HG03135 (cell line): ENCODE results near the gene RTN4RL2.

Source experiments
- ATAC-seq: cut with Tn5 transposase; IDR thresholded peaks from one replicate; pipeline ENCODE4 v1.9.1; 2021; ENCODE audit warnings: mild to moderate bottlenecking, moderate library complexity; ENCODE audit not compliant: unreplicated experiment

Gene RTN4RL2

GRCh38 chr11:57461841-57462489 lies 1.6 kb downstream of the RTN4RL2 start:
- no peak for ATAC-seq

- no peak for ATAC-seq
These were observed 2.3 kb downstream of the RTN4RL2 start for GRCh38 chr11:57462597-57462996.

- ATAC-seq: no peak
These were observed 3.6 kb downstream of the RTN4RL2 start for GRCh38 chr11:57463671-57464538.

GRCh38 chr11:57464539-57465181 lies 4.3 kb downstream of the RTN4RL2 start:
- no peak for ATAC-seq

GRCh38 chr11:57466680-57467079 lies 6.4 kb downstream of the RTN4RL2 start:
- no peak for ATAC-seq

GRCh38 chr11:57467508-57468157 lies 7.3 kb downstream of the RTN4RL2 start:
- no peak for ATAC-seq

GRCh38 chr11:57468276-57468675 lies 7.9 kb downstream of the RTN4RL2 start:
- no peak for ATAC-seq

- ATAC-seq: no peak
These were observed 8.9 kb downstream of the RTN4RL2 start for GRCh38 chr11:57469268-57469667.

- no peak for ATAC-seq
These were observed 11.2 kb downstream of the RTN4RL2 start for GRCh38 chr11:57471496-57471895.

GRCh38 chr11:57473285-57473841 lies 13.0 kb downstream of the RTN4RL2 start:
- no peak for ATAC-seq

GRCh38 chr11:57474017-57474802 lies 13.9 kb downstream of the RTN4RL2 start:
- peak; percentile 36 for ATAC-seq

- no peak for ATAC-seq
These were observed 14.4 kb downstream of the RTN4RL2 start for GRCh38 chr11:57474803-57475115.

- ATAC-seq: no peak
These were observed 14.9 kb downstream of the RTN4RL2 start for GRCh38 chr11:57475191-57475590.

GRCh38 chr11:57475671-57476046 lies 15.3 kb downstream of the RTN4RL2 start:
- no peak for ATAC-seq

GRCh38 chr11:57476047-57476756 lies 15.9 kb downstream of the RTN4RL2 start:
- peak; percentile 32 for ATAC-seq

GRCh38 chr11:57476757-57477506 lies 16.6 kb downstream of the RTN4RL2 start:
- ATAC-seq: peak; percentile 42

GRCh38 chr11:57477507-57478189 lies 17.3 kb downstream of the RTN4RL2 start:
- no peak for ATAC-seq

GRCh38 chr11:57479021-57479663 lies 18.8 kb downstream of the RTN4RL2 start:
- ATAC-seq: no peak
